Nephron progenitor cell (in vitro differentiated cells): ENCODE measurements around the gene PPARA.

Source experiments
- DNase-seq: peaks from one replicate; pipeline ENCODE4 v3.0.0; 2021
- H3K27ac Mint-ChIP-seq: 2 replicates; pipeline ENCODE4 v1.8.0; 2021; ENCODE audit warnings: mild to moderate bottlenecking, moderate library complexity, mixed read lengths
- H3K27me3 Mint-ChIP-seq: 2 replicates; pipeline ENCODE4 v1.8.0; 2021; ENCODE audit warnings: mild to moderate bottlenecking, low read depth, mixed read lengths; ENCODE audit not compliant: poor library complexity
- H3K36me3 Mint-ChIP-seq: 2 replicates; pipeline ENCODE4 v1.8.0; 2021; ENCODE audit warnings: low read depth, mixed read lengths
- H3K4me1 Mint-ChIP-seq: 2 replicates; pipeline ENCODE4 v1.8.0; 2021; ENCODE audit warnings: mixed read lengths
- H3K4me3 Mint-ChIP-seq: 2 replicates; pipeline ENCODE4 v1.8.0; 2021; ENCODE audit warnings: mild to moderate bottlenecking, moderate library complexity, mixed read lengths
- H3K9me3 Mint-ChIP-seq: 2 replicates; pipeline ENCODE4 v1.8.0; 2021; ENCODE audit warnings: mild to moderate bottlenecking, moderate library complexity, mixed read lengths
- TF ChIP-seq, protein P1 (sequence below): fragments of 200-600 bp; sonication (generic); IDR thresholded peaks from 2 replicates; pipeline ENCODE4 v1.5.0; 2021; ENCODE audit warnings: antibody characterized with exemption

PPARA gene

DNA sequence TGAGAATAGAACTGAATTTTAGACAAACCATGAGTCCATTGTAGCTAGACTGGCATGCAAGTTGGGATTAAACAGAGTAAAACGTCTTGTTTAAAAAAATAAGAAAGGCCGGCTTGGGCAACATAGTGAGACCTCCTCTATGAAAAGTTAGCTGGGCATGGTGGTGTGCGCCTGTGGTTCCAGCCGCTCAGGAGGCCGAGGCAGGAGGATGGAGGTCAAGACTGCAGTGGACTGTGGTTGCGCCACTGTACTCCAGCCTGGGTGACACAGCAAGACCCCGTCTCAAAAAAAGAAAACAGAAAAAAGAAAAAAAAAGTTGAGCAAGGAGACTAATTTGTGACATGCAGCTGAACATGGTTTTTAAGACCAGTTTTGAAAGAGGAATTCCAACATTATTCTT lies 76.3 kb downstream of the PPARA start:
- peaks cover 16% of the 10 kb centered on the region for H3K4me1 Mint-ChIP-seq
- no peaks in the 10 kb centered on the region for H3K9me3 Mint-ChIP-seq
- TF ChIP-seq, protein P1, sequence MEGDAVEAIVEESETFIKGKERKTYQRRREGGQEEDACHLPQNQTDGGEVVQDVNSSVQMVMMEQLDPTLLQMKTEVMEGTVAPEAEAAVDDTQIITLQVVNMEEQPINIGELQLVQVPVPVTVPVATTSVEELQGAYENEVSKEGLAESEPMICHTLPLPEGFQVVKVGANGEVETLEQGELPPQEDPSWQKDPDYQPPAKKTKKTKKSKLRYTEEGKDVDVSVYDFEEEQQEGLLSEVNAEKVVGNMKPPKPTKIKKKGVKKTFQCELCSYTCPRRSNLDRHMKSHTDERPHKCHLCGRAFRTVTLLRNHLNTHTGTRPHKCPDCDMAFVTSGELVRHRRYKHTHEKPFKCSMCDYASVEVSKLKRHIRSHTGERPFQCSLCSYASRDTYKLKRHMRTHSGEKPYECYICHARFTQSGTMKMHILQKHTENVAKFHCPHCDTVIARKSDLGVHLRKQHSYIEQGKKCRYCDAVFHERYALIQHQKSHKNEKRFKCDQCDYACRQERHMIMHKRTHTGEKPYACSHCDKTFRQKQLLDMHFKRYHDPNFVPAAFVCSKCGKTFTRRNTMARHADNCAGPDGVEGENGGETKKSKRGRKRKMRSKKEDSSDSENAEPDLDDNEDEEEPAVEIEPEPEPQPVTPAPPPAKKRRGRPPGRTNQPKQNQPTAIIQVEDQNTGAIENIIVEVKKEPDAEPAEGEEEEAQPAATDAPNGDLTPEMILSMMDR: no peak
- H3K27ac Mint-ChIP-seq: peak overlapping the region; percentile 79
- no peak overlapping the region for H3K4me3 Mint-ChIP-seq
- no peak for DNase-seq
- H3K27me3 Mint-ChIP-seq: peaks cover 6% of the 10 kb centered on the region
- no peaks in the 10 kb centered on the region for H3K36me3 Mint-ChIP-seq

DNA sequence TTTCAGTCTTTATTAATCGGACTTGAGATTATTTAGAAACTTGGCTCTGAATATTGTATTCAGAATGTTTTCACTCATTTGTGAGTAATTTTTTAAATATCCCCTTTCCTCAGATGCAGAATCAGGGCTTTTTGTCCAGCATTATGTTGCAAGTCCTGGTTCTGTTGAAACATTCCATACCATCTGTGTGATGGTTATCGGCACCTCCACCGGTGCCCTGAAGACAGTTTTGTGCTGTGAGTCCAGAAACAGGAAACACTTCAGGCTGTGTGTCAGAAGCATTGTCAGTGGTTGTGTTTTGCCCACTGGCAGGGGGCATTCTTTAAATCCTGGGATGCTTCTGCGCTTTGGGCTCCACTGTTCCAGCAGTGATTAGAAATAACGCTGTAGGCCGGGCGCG lies 79.4 kb downstream of the PPARA start:
- Mint-ChIP-seq H3K27me3 (peaks cover 12% of the 10 kb centered on the region), H3K4me3 (no peak overlapping the region), H3K9me3 (no peaks in the 10 kb centered on the region), H3K36me3 (no peaks in the 10 kb centered on the region), H3K4me1 (peaks cover 18% of the 10 kb centered on the region), H3K27ac (peak overlapping the region; percentile 42)
- DNase-seq: no peak
- TF ChIP-seq, protein P1: no peak

DNA sequence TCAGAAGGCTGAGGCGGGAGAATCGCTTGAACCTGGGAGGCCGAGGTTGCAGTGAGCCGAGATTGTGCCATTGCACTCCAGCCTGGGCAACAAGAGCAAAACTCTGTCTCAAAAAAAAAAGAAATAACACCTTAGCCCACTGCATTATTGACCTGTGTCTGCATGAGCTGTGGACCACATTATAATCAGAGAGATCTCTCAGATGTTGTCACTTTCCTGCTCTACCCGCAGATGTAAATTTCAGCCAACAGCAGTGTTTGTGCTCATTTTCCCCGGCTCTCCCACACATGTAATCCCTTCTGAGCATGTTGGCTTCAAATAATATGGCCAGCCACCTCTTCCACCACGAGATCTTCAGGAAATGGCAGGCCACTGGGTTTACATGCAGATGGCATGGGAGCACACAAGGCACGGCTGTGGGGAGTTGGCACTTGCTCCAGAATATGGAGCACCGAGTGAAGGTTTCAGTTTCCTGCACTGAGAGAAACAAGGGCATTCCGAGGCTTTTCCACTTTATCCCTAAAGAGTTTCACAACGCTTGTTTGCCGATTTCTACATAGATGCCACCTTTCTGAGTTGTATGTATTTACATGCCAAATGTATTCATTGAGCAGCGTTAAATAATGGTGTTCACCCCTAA lies 80.1 kb downstream of the PPARA start:
- DNase-seq: no peak
- no peaks in the 10 kb centered on the region for H3K9me3 Mint-ChIP-seq
- no peaks in the 10 kb centered on the region for H3K36me3 Mint-ChIP-seq
- TF ChIP-seq, protein P1: no peak
- H3K4me1 Mint-ChIP-seq: peaks cover 12% of the 10 kb centered on the region
- no peak overlapping the region for H3K4me3 Mint-ChIP-seq
- peaks cover 12% of the 10 kb centered on the region for H3K27me3 Mint-ChIP-seq
- H3K27ac Mint-ChIP-seq: no peak overlapping the region

DNA sequence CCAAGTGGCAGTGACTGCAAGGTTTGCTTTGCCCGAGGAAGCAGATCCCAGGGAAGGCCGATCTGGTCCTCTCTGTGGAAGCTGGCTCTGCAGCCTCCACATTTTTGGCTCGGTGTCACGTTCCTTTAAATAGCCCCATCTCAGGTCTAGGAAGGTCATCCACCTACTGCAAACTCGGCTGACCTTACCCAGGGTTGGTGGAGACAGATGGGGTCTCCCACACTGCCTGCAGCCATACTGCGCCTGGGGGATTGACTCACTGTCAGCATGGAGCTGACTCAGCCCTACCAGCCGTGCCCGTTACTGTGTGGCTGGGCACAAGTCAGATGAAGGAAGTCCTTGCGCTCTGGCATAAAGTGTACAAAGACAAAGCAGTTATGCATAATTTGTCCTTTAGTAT lies 82.9 kb downstream of the PPARA start:
- Mint-ChIP-seq H3K4me1 (peaks cover 6% of the 10 kb centered on the region), H3K27ac (peak overlapping the region; percentile 29), H3K9me3 (no peaks in the 10 kb centered on the region), H3K27me3 (peaks cover 10% of the 10 kb centered on the region), H3K4me3 (no peak overlapping the region), H3K36me3 (peaks cover 9% of the 10 kb centered on the region)
- DNase-seq: no peak
- TF ChIP-seq, protein P1: no peak

DNA sequence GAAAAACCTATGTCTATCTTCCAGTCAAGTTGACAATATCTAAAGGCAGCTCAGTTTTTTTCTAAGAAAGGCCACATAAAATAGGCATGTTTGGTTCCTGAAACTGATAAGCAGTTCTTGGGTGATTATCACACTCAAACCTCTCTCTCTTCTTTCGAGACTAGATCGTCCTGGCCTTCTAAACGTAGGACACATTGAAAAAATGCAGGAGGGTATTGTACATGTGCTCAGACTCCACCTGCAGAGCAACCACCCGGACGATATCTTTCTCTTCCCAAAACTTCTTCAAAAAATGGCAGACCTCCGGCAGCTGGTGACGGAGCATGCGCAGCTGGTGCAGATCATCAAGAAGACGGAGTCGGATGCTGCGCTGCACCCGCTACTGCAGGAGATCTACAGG lies 84.6 kb downstream of the PPARA start:
- H3K36me3 Mint-ChIP-seq: peaks cover 11% of the 10 kb centered on the region
- H3K4me1 Mint-ChIP-seq: peaks cover 6% of the 10 kb centered on the region
- no peaks in the 10 kb centered on the region for H3K9me3 Mint-ChIP-seq
- H3K27ac Mint-ChIP-seq: no peak overlapping the region
- no peak for DNase-seq
- no peak overlapping the region for H3K4me3 Mint-ChIP-seq
- TF ChIP-seq, protein P1: no peak
- H3K27me3 Mint-ChIP-seq: peaks cover 14% of the 10 kb centered on the region

DNA sequence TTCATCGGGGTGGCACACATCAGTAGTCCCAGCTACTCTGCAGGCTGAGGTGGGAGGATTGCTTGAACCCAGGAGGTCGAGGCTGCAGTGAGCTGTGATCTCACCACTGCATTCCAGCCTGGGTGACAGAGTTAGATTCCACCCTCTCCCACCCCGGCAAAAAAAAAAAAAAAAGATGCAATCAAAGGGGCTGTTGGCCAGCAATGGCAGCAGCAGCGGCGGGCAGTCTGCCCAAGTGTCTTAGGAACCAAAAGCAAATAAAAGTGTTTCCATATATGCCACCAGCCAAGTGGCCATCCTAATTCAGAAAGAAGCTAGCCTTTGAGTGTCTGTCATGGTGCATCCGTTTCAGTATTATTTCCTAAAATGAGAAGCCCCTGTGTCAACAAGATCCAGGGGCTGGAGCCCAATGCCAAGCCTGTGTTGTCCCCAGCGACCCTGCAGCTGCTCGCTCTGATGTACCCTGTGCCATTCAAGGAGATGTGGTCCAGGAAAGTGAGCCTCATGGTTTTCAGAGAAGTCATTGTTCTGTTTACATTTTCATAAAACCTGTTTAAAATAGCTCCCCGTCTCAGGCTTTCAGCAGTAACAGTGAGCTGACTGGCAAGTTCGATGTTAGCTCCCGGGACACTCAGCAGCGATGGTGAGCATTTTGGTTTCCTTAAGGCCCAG lies 87.3 kb downstream of the PPARA start:
- no peak overlapping the region for H3K27ac Mint-ChIP-seq
- H3K9me3 Mint-ChIP-seq: no peaks in the 10 kb centered on the region
- no peak overlapping the region for H3K4me3 Mint-ChIP-seq
- peaks cover 22% of the 10 kb centered on the region for H3K27me3 Mint-ChIP-seq
- no peak for DNase-seq
- H3K4me1 Mint-ChIP-seq: peaks cover 15% of the 10 kb centered on the region
- TF ChIP-seq, protein P1: no peak
- peaks cover 11% of the 10 kb centered on the region for H3K36me3 Mint-ChIP-seq
